ENCODE data around the gene AKR1D1. TPM values are rescaled to one million over a fixed set of nuclear protein-coding genes. Genes with fewer than 3 reads are reported as not detected.

The AKR1D1 gene
- total and polyA plus RNA-seq, 2 of the 13 experiments (the other 11 are each of a cell fraction or from before 2014, with no cell fraction given) = 6.9 to 37.0 TPM

GRCh38 chr7:138120140-138120827, 44.0 kb downstream of the AKR1D1 start (continued):
- no peak for TF ChIP-seq BCL3 (CRISPR knock-in tag; IDR thresholded peaks at IDR 0.05)
- no peak for TF ChIP-seq FUBP1 (CRISPR knock-in tag; IDR thresholded peaks at IDR 0.05; ENCODE audit: borderline replicate concordance)
- TF ChIP-seq GATAD2A (CRISPR knock-in tag; IDR thresholded peaks at IDR 0.05) = peak; percentile 98
- TF ChIP-seq ZNF282 (IDR thresholded peaks at IDR 0.05; ENCODE audit: partially characterized antibody) = no peak
- TF ChIP-seq ZNF207 (IDR thresholded peaks at IDR 0.05; ENCODE audit: borderline replicate concordance) = no peak
- no peak for TF ChIP-seq DR1 (CRISPR knock-in tag; IDR thresholded peaks at IDR 0.05)
- TF ChIP-seq FOXO1 (CRISPR knock-in tag; IDR thresholded peaks at IDR 0.05) = peak; percentile 68
- no peak for TF ChIP-seq NFYC (CRISPR knock-in tag; IDR thresholded peaks at IDR 0.05)
- TF ChIP-seq ATRX (CRISPR knock-in tag; IDR thresholded peaks at IDR 0.05; ENCODE audit: borderline replicate concordance) = no peak
- TF ChIP-seq RXRA (CRISPR knock-in tag; IDR thresholded peaks at IDR 0.05) = no peak; the same call in 1 of the 2 replicates
- TF ChIP-seq ZNF607 (CRISPR knock-in tag; IDR thresholded peaks at IDR 0.05; ENCODE audit: borderline replicate concordance) = no peak
- no peak for TF ChIP-seq SMARCC2 (IDR thresholded peaks at IDR 0.05)
- no peak for TF ChIP-seq ZNF709 (CRISPR knock-in tag; IDR thresholded peaks at IDR 0.05)
- no peak for TF ChIP-seq KIAA2018 (CRISPR knock-in tag; IDR thresholded peaks at IDR 0.05; ENCODE audit: borderline replicate concordance)
- TF ChIP-seq ZBTB37 (CRISPR knock-in tag; IDR thresholded peaks at IDR 0.05) = no peak

All from HepG2 (cell line).